Measurements from ENCODE around the gene PALMD. TPM values are rescaled to one million over a fixed set of nuclear protein-coding genes. Genes with fewer than 3 reads are reported as not detected.
A peak's percentile ranks its signal among the peaks of the same experiment; 100 is the strongest.

The PALMD gene, protein sequence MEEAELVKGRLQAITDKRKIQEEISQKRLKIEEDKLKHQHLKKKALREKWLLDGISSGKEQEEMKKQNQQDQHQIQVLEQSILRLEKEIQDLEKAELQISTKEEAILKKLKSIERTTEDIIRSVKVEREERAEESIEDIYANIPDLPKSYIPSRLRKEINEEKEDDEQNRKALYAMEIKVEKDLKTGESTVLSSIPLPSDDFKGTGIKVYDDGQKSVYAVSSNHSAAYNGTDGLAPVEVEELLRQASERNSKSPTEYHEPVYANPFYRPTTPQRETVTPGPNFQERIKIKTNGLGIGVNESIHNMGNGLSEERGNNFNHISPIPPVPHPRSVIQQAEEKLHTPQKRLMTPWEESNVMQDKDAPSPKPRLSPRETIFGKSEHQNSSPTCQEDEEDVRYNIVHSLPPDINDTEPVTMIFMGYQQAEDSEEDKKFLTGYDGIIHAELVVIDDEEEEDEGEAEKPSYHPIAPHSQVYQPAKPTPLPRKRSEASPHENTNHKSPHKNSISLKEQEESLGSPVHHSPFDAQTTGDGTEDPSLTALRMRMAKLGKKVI
- total RNA-seq, result 122 TPM
- long read RNA-seq, transcript PALMD-201 (8 exons, 2,510 nt), result major isoform, 47 of 50 reads
- long read RNA-seq, partial matches to known transcripts, result 2 of 50 reads
- long read RNA-seq, other reads (novel, unspliced or antisense), result 0 of 50 reads

DNA sequence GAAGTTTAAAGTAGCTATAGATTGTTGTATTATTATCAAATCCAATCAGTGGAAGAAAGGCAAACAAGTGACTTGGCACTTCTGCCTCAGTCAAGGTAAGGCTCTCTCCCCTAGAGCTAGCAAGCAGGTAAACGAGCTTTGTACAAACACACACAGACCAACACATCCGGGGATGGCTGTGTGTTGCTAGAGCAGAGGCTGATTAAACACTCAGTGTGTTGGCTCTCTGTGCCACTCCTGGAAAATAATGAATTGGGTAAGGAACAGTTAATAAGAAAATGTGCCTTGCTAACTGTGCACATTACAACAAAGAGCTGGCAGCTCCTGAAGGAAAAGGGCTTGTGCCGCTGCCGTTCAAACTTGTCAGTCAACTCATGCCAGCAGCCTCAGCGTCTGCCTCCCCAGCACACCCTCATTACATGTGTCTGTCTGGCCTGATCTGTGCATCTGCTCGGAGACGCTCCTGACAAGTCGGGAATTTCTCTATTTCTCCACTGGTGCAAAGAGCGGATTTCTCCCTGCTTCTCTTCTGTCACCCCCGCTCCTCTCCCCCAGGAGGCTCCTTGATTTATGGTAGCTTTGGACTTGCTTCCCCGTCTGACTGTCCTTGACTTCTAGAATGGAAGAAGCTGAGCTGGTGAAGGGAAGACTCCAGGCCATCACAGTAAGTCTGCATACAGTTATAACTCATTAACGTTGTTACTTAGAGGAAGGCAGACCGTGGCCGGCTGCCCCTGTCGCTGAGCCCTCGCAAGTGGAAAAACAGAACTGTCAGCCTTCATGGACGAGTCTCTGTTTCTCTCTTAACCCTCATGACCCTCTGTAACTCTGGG, at the start of gene PALMD:
PALMD (plus strand) TSS at position 415 of the 833 bp plus-strand sequence; CDS start at position 620, 205 bp downstream.
- DNase-seq (ENCODE audit: missing footprints) (peak; percentile 79), ATAC-seq (peak; percentile 68)
- intact Hi-C loops (cut with DNase I), result loop anchor here (1.0 to 5.0 kb wide), 5 partner anchors 31 to 466 kb away; no protein-coding TSS in a partner anchor

DNA sequence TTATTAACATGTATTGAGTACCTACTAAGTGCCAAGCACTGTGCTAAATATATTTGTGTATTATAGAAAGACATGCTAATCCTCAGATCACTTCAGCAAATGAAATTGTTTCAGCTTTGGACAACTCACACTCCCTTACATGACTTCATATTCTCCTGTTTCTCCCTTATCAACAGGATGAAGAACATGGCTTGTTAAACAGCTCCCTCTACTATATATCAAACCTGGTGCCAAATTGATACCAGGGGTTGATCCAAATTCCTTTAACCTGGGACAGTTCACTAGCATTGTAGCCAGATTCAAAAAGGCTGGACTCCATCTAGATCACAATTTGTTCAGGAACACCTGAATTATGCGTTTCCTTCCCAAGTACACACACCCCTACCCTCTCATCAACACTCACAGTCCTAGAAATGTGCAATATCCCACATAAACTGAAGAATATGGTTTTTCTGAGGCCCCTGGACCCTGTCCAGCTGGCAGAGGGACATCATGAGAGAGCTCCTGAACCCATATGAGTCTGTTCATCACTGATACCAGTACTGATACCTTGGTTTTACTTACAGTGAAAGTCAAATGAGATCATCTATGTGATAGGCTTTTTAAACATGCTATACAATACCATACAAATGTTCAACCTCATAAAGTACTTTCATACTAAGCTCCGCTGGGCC, 47.0 kb upstream of the PALMD start:
- intact Hi-C loops (cut with DNase I), result loop anchor here (2.0 to 5.0 kb wide), 2 partner anchors 40 to 57 kb away; no protein-coding TSS in a partner anchor
- no peak for DNase-seq (ENCODE audit: missing footprints)
- ATAC-seq, result peak; percentile 20

- ATAC-seq (peak; percentile 28), DNase-seq (ENCODE audit: missing footprints) (peak; percentile 68)
- intact Hi-C loops (cut with DNase I), result loop anchor here (2.0 to 5.0 kb wide), 2 partner anchors 39 to 57 kb away; no protein-coding TSS in a partner anchor
These were observed 46.2 kb upstream of the PALMD start for GRCh38 chr1:99599678-99600175.

- intact Hi-C loops (cut with DNase I), result no loop called here
- ATAC-seq (no peak), DNase-seq (ENCODE audit: missing footprints) (no peak)
These were observed 45.1 kb upstream of the PALMD start for GRCh38 chr1:99600782-99601181.

- no peak for ATAC-seq
- DNase-seq (ENCODE audit: missing footprints), result no peak
- intact Hi-C loops (cut with DNase I), result no loop called here
These were observed 44.7 kb upstream of the PALMD start for GRCh38 chr1:99601208-99601607.

DNA sequence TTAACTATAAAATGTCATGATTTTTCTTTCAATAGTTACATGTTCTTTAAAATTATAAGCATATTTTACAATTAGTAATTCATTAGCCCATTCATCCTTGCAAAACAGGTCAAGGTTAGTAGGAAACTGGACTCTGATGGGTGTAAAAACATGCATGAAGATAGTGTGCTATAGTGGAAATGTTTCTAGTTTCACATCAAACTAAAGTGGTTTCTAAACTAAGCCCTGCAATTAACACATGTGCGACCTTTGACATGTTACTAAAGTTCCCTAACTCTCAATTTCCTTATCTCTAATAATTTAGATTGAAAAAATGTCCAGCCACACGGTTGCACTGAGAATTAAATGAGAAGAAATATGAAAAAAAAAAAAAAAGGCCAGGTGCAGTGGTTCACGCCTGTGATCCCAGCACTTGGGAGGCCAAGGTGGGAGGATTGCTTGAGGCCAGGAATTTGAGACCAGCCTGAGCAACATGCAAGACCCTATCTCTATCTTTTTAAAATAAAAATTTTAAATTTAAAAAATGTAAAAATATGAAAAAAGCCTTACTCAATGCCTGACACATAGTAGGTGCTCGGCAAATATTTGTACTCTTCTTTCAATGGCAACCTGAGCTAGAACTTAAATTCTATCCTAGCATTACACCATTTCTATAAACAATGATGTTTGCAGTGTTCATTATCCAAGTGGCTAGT, 44.1 kb upstream of the PALMD start:
- no peak for ATAC-seq
- intact Hi-C loops (cut with DNase I), result no loop called here

DNA sequence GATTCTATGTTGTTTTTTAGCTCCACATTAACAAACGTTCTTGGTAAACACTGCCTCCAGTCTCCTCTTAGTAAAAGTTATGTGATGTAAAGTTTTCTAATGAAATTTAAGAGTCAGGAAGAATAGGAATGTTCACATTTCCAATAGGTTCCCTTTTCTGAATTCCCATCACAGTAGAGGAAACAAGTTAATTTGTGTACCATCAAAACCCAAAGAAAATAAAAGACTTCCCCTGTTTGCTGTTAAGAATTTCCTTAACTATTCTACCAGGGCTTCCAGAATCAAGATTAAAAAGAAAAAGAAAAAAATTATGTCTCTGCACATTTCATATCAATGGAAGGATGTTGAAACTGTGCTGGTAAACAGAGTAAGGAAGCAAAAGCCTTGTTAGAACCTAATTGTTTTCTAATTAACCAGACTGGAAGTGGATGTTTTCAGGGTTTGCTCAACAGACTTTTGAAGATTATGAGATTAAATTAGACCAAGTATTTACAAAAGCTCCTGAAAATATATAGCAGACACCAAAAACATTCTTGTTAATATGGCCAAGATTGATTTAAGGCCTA, 43.4 kb upstream of the PALMD start:
- DNase-seq (ENCODE audit: missing footprints), result no peak
- intact Hi-C loops (cut with DNase I), result no loop called here
- no peak for ATAC-seq

More for the DNA sequence above, 44.1 kb upstream of the PALMD start:
- DNase-seq (ENCODE audit: missing footprints), result no peak

DNA sequence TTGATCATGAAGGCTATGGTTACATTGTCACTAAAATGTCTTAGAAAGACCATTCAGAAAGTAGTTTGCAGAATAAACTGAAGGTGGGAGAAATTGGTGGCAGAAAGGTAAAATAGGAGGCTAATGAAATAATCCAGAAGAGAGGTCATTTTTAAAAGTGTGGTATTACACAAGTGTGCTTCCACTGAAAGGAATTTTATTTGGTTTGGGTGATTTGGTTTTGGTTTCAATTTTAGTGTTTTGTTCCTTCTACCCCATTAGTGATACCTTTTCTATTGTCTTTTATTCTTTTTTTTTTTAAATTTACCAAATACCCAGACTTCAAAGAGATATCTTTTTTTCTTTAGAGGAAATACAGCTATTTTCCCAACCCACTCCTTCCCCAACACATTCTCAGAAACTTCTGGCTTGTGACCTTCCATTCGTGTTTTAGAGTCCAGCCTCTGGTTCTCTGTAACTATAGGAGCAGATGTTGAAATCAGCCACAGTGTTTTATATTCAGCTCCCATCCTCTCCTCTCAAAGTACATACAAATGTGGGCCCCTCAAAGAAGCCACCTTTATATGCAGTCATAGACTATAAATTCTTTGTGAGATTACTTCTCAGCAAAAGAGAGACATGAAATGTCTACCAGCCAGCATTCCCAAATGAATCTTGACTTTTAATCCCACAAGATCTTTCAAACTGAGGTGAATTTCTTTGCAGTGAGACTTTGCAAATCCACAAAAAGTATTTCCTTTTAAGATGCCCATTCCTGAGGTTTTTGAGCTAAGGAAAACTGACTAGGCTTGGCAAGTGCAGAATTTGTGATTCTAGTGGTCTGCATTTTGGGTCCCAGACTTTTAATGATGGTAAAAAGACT, 42.0 kb upstream of the PALMD start:
- ATAC-seq (no peak), DNase-seq (ENCODE audit: missing footprints) (no peak)
- intact Hi-C loops (cut with DNase I), result no loop called here

DNA sequence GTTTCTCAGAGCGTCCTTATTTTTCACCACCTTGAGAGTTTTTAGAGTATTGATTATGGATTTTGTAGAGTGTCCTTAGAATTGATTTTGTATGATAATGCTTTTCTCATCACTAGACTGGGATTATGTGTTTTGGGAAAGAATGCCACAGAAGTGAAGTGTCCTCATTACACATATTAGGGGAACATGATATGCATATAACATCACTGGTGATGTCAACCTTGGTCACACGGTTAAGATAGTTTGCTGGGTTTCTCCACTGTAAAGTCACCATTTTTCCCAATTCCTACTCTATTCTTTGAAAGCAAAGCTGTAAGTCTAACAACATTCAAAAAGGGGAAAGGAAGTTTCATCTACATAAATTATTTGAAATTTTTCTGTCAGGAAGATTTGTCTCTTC, 39.6 kb upstream of the PALMD start:
- intact Hi-C loops (cut with DNase I), result no loop called here
- DNase-seq (ENCODE audit: missing footprints) (no peak), ATAC-seq (no peak)

- DNase-seq (ENCODE audit: missing footprints), result no peak
- intact Hi-C loops (cut with DNase I), result no loop called here
- ATAC-seq, result no peak
These were observed 38.3 kb upstream of the PALMD start for GRCh38 chr1:99607590-99607989.

- ATAC-seq, result no peak
These were observed 37.9 kb upstream of the PALMD start for GRCh38 chr1:99608058-99608457.

GRCh38 chr1:99613716-99614115, 32.2 kb upstream of the PALMD start:
- no peak for DNase-seq (ENCODE audit: missing footprints)
- intact Hi-C loops (cut with DNase I), result no loop called here
- ATAC-seq, result no peak

More at GRCh38 chr1:99608058-99608457, 37.9 kb upstream of the PALMD start:
- no peak for DNase-seq (ENCODE audit: missing footprints)
- intact Hi-C loops (cut with DNase I), result no loop called here

DNA sequence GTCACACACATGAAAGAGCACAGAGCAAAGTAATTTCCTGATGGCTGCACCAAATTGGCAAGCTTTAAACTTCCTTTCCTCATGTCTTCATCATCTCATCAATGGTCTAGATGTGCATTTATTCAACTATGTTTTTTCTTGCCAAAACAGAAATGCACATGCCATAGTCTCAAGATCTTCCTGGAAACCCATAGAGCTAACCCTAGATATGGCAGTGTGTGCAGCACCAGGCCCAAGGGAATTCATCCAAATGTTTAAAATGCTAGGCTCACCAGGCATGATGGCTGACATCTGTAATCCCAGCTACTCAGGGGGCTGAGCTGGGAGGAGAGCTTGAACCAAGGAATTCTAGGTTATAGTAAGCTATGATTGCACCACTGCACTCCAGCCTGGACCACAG, 31.2 kb upstream of the PALMD start:
- intact Hi-C loops (cut with DNase I), result no loop called here
- no peak for ATAC-seq
- DNase-seq (ENCODE audit: missing footprints), result no peak

DNA sequence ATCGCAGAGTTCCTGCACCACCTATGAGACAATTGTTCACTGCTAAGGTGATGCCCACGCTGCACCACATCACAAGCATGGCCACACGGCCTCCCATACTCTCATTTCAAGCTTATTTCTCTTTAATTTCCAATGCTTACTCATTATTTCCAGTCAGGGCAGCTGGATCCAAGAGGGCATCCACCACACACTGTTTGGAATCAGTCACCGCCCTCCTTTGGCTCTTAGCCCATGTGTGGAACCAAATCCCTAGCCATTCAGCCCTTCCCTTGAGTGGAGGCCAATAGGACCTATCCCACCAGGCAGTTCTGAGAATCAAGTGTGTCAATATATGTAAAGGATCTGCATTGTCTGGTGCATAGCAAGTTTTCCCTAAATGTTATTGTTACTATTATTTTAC, 26.3 kb upstream of the PALMD start:
- ATAC-seq (no peak), DNase-seq (ENCODE audit: missing footprints) (no peak)
- intact Hi-C loops (cut with DNase I), result no loop called here

GRCh38 chr1:99621340-99621901, 24.5 kb upstream of the PALMD start:
- intact Hi-C loops (cut with DNase I), result no loop called here
- DNase-seq (ENCODE audit: missing footprints) (no peak), ATAC-seq (no peak)

DNA sequence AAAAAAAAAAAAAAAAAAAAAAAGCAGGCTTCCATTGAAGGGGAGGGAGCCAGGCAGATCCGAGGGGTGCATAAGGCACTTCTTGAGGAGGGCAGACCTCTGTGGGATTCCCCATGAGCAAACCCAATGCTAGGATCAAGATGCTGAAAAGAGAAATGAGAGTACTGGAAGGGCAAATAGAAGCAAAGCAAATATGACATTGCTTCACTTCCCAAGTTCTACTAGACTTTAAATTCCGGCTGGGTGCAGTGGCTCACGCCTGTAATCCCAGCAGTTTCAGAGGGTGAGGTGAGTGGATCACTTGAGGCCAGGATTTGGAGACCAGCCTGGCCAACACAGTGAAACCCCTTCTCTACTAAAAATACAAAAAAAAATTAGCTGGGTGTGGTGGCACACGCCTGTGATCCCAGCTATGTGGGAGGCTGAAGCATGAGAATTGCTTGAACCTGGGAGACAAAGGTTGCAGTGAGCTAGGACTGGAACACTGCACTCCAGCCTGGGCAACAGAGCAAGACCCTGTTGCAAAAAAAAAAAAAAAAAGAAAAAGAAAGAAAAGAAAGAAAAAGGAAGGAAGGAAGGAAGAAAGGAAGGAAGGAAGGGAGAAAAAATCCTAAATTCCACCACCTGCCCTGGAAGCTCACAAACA, 23.1 kb upstream of the PALMD start:
- DNase-seq (ENCODE audit: missing footprints) (no peak), ATAC-seq (no peak)
- intact Hi-C loops (cut with DNase I), result no loop called here
